Fibroblast of the conjunctiva (primary cell): ENCODE data around the gene P2RX2.

Experiments
- DNase-seq: peaks from one replicate; pipeline ENCODE4 v3.0.0-alpha.2; 2010; ENCODE audit warnings: low read depth

Gene P2RX2

GRCh38 chr12:132638541-132639408, 20.2 kb downstream of the P2RX2 start:
- DNase-seq = peak; percentile 65

- no peak for DNase-seq
These were observed 21.5 kb downstream of the P2RX2 start for GRCh38 chr12:132639956-132640520.

- no peak for DNase-seq
These were observed 22.4 kb downstream of the P2RX2 start for GRCh38 chr12:132640936-132641335.

GRCh38 chr12:132641811-132642650, 23.5 kb downstream of the P2RX2 start:
- DNase-seq = no peak

GRCh38 chr12:132642846-132643835, 24.6 kb downstream of the P2RX2 start:
- DNase-seq = no peak

- DNase-seq = no peak
These were observed 28.3 kb downstream of the P2RX2 start for GRCh38 chr12:132646850-132647249.

GRCh38 chr12:132647858-132648257, 29.3 kb downstream of the P2RX2 start:
- DNase-seq = no peak

- DNase-seq = no peak
These were observed 30.1 kb downstream of the P2RX2 start for GRCh38 chr12:132648616-132649225.

- no peak for DNase-seq
These were observed 30.8 kb downstream of the P2RX2 start for GRCh38 chr12:132649226-132649945.

GRCh38 chr12:132651444-132652100, 33.0 kb downstream of the P2RX2 start:
- DNase-seq = no peak

- DNase-seq = peak; percentile 23
These were observed 35.2 kb downstream of the P2RX2 start for GRCh38 chr12:132653567-132654290.

- no peak for DNase-seq
These were observed 38.6 kb downstream of the P2RX2 start for GRCh38 chr12:132657004-132657727.

- DNase-seq = no peak
These were observed 39.7 kb downstream of the P2RX2 start for GRCh38 chr12:132658149-132658894.

- no peak for DNase-seq
These were observed 40.6 kb downstream of the P2RX2 start for GRCh38 chr12:132659146-132659545.

GRCh38 chr12:132660052-132660451, 41.5 kb downstream of the P2RX2 start:
- DNase-seq = no peak

GRCh38 chr12:132660996-132661395, 42.4 kb downstream of the P2RX2 start:
- no peak for DNase-seq

- no peak for DNase-seq
These were observed 43.4 kb downstream of the P2RX2 start for GRCh38 chr12:132661972-132662371.
